Stomach (tissue), 9 donors: ENCODE data around the gene OPRL1. TPM values are rescaled to one million over a fixed set of nuclear protein-coding genes. Genes with fewer than 3 reads are reported as not detected.

Source experiments
- DNase-seq, 2 donors: peaks; one replicate each; pipeline versions ENCODE4 v3.0.0 to v3.0.0-alpha.2; 2013 to 2019
- H3K27ac ChIP-seq, 5 donors: fragments of 200-600 bp in 4 of 5; sonication (generic) in 4 of 5; one replicate each; pipeline ENCODE4 v1.5.1; 2013 to 2019; ENCODE audit warnings: mild to moderate bottlenecking in 1 of 5, moderate library complexity in 1 of 5
- H3K27me3 ChIP-seq, 3 donors: fragments of 200-600 bp; sonication (generic); one replicate each; pipeline ENCODE4 v1.5.1; 2017 to 2019; ENCODE audit warnings: mixed run types in 1 of 3
- H3K36me3 ChIP-seq, 4 donors: fragments of 200-600 bp; sonication (generic); 1 replicate in 3 of 4; 2 replicates in 1 of 4; pipeline ENCODE4 v1.5.1; 2016 to 2019
- H3K4me1 ChIP-seq, 4 donors: fragments of 200-600 bp; sonication (generic); one replicate each; pipeline ENCODE4 v1.5.1; 2016 to 2019
- H3K4me3 ChIP-seq, 4 donors: fragments of 200-600 bp; sonication (generic) in 3 of 4; one replicate each; pipeline ENCODE4 v1.5.1; 2016 to 2019; ENCODE audit warnings: mild to moderate bottlenecking in 1 of 4
- H3K9me3 ChIP-seq, 4 donors: fragments of 200-600 bp; sonication (generic); one replicate each; pipeline ENCODE4 v1.5.1; 2016 to 2019
- EP300 ChIP-seq: sonication (generic); formaldehyde crosslinking; IDR thresholded peaks from one replicate; pipeline ENCODE4 v1.6.1; 2017; ENCODE audit warnings: antibody characterized with exemption
- POLR2A ChIP-seq, 4 donors: fragments of 450-650 bp; IDR thresholded peaks; one replicate each; pipeline ENCODE4 v1.6.1; 2016; ENCODE audit warnings: antibody characterized with exemption in 4 of 4, control low read depth in 2 of 4, mild to moderate bottlenecking in 1 of 4, moderate library complexity in 1 of 4
- POLR2AphosphoS5 ChIP-seq, 3 donors: sonication (generic); formaldehyde crosslinking; IDR thresholded peaks; one replicate each; pipeline ENCODE4 v1.6.1; 2016; ENCODE audit warnings: antibody characterized with exemption in 3 of 3
- WGBS, 5 donors: extraction: QIAGEN DNeasy Blood & Tissue Kit in 3 of 5; methylation state at CpG; one replicate each; pipeline versions ENCODE4 v1.1.5 to v1.1.7; 2013 to 2018; 5-methylcytosine and 5-hydroxymethylcytosine counted together
- intact Hi-C: fragments of 100-400 bp; cut with DNase I; formaldehyde crosslinking; loops from one replicate; pipeline ENCODE4 v1.15.1; 2023; ENCODE audit warnings: low total_unique reads
- polyA plus RNA-seq, 3 donors: library from polyadenylated mRNA; stranded (reverse); fragments of 200-250 nt; gene quantifications; one replicate each; pipeline ENCODE4 v1.2.3, GENCODE V29; 2013
- total RNA-seq, 5 donors: library from RNA; depleted of rRNA; stranded (reverse); fragments of >200 nt; gene quantifications; one replicate each; pipeline versions ENCODE4 v1.1.0 to v1.2.3, GENCODE V29; 2014 to 2016
- TF ChIP-seq, protein P1 (sequence below), 7 experiments: fragments of 450-650 bp in 4 of 7; fragments of 200-600 bp in 3 of 7; sonication (generic) in 3 of 7; IDR thresholded peaks; one replicate each; pipeline ENCODE4 v1.5.1; 2016 to 2019; ENCODE audit warnings: antibody characterized with exemption in 7 of 7, control low read depth in 2 of 7, mild to moderate bottlenecking in 1 of 7
- donor health status: healthy with polysubstance abuse.
- donor health status: Bipolar disorder and iron deficiency.
- donor health status: healthy.

The OPRL1 gene
- total and polyA plus RNA-seq, 8 donors, result 0.18 to 4.7 (median 0.40) TPM; not detected in 4

DNA sequence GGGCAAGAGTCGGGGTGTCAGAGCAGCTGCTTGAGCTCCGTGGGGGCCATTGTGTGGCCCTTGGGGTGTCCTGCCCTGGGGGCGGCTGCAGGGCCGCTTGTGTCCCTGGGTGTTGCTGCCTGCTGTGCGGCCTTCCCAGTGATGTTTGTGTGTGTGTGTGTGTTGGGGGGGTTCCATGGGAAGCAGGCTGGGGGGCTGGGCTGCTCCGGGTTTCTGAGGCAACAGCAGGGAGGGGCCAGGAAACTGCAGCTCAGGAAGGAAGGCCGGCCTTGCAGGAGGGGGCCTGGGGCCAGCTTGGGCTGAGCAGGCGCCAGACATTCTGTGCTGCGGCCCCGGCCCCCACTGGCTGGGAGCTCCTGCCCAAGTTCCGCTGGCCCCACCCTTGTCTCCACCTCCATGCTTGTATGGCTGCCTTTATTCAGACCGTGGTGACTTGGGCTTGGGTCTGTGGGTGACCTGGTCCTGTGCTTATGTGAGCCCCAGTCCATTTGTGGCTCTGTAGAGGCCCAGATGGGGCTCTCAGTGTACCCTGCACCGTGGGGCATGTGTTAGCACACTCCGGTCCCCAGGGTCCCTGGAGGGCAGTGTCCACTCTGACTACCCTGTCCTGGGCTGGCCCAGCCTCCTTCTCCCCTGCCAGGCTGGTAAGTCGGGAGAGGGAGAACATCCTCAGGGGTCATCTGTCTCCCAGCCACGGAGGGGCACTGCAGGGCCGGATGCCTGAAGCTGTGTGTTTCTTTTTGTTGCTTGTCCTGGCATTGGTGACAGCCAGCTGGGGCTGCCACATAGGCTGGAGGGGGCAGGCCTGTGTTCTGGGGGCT, 25.8 kb upstream of the OPRL1 start:
- Histone ChIP-seq H3K4me1 (peaks cover 17 to 34% (median 26%) of the 10 kb centered on the region in 4 donors), H3K9me3 (no peaks in the 10 kb centered on the region), H3K36me3 (no peaks in the 10 kb centered on the region), H3K27ac (peak overlapping the region; percentile 18 to 79 (median 57)), H3K4me3 (no peak overlapping the region), H3K27me3 (peaks cover 12 to 89% (median 57%) of the 10 kb centered on the region in 3 donors)
- TF ChIP-seq, protein P1, sequence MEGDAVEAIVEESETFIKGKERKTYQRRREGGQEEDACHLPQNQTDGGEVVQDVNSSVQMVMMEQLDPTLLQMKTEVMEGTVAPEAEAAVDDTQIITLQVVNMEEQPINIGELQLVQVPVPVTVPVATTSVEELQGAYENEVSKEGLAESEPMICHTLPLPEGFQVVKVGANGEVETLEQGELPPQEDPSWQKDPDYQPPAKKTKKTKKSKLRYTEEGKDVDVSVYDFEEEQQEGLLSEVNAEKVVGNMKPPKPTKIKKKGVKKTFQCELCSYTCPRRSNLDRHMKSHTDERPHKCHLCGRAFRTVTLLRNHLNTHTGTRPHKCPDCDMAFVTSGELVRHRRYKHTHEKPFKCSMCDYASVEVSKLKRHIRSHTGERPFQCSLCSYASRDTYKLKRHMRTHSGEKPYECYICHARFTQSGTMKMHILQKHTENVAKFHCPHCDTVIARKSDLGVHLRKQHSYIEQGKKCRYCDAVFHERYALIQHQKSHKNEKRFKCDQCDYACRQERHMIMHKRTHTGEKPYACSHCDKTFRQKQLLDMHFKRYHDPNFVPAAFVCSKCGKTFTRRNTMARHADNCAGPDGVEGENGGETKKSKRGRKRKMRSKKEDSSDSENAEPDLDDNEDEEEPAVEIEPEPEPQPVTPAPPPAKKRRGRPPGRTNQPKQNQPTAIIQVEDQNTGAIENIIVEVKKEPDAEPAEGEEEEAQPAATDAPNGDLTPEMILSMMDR (IDR thresholded peaks at IDR 0.05), result no peak
- TF ChIP-seq EP300 (no peak), POLR2A (IDR thresholded peaks at IDR 0.05) (no peak), POLR2AphosphoS5 (IDR thresholded peaks at IDR 0.05) (peak in 1 of 3 donors; percentile 9)
- peak in 1 of 2 donors; percentile 86 for DNase-seq
- 30 to 40% (median 37%) methylated on average over 14 to 17 of the region's 17 CpGs for WGBS, 5 donors
- intact Hi-C loops, result no loop called here

- Histone ChIP-seq H3K36me3 (no peaks in the 10 kb centered on the region), H3K27ac (peak overlapping the region; percentile 16 to 79 (median 57)), H3K4me1 (peaks cover 11 to 22% (median 18%) of the 10 kb centered on the region in 4 donors), H3K9me3 (no peaks in the 10 kb centered on the region), H3K27me3 (peaks cover 2 to 75% (median 47%) of the 10 kb centered on the region in 3 donors), H3K4me3 (no peak overlapping the region)
- intact Hi-C loops, result no loop called here
- no peak for DNase-seq
- TF ChIP-seq POLR2A (IDR thresholded peaks at IDR 0.05) (no peak), POLR2AphosphoS5 (IDR thresholded peaks at IDR 0.05) (no peak), EP300 (no peak)
- TF ChIP-seq, protein P1 (IDR thresholded peaks at IDR 0.05), result no peak
- 59 to 84% (median 64%) methylated on average over 2 to 9 of the region's 9 CpGs for WGBS, 5 donors
Measured at GRCh38 chr20:64055396-64055892, 24.4 kb upstream of the OPRL1 start.

DNA sequence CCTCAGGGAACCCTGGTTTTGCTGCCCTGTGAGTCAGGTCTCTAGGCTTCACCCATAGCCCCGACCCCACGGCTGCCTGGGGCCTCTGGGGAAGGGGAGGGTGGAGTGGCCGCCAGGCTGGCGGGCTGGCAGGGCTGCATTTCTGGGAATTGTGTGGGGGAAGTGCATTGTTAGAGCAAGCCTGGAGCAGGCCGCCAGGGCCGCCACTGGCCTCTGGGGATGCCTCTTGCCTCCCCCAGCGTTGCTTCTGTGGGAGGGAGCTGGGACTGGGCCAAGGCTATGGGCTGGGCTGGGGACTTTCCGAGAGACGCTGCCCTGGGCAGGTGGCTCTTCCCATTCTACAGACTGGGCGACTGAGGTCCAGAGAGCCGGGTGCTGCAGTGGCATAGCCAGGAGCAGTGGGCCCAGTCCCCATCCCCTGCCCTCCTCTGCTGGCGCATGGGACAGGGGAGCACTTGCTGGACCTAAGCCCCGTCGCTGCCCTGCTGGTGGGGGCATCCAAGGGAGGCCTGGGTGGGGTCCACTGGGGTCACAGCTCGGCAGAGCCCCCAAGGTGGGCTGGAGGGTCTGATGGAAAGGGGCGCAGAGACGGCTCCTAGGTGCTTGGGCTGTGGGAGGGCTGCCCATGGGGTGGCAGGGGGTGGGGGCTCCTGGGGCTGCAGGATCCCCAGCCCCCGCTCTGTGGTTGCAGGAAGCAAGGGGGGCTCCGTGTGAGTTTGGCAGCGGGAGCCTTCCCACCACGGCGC, 23.8 kb upstream of the OPRL1 start:
- peaks cover 11 to 22% (median 18%) of the 10 kb centered on the region in 4 donors for H3K4me1 ChIP-seq
- peaks cover 0 to 69% (median 41%) of the 10 kb centered on the region in 3 donors for H3K27me3 ChIP-seq
- TF ChIP-seq, protein P1 (IDR thresholded peaks at IDR 0.05), result no peak
- TF ChIP-seq POLR2AphosphoS5 (IDR thresholded peaks at IDR 0.05) (no peak), POLR2A (IDR thresholded peaks at IDR 0.05) (no peak), EP300 (no peak)
- H3K36me3 ChIP-seq, result no peaks in the 10 kb centered on the region
- H3K27ac ChIP-seq, result peak overlapping the region; percentile 16 to 79 (median 57)
- intact Hi-C loops, result no loop called here
- 29 to 68% (median 48%) methylated on average over 7 to 22 of the region's 22 CpGs for WGBS, 5 donors
- H3K9me3 ChIP-seq, result no peaks in the 10 kb centered on the region
- no peak overlapping the region for H3K4me3 ChIP-seq
- peak in 1 of 2 donors; percentile 73 for DNase-seq

DNA sequence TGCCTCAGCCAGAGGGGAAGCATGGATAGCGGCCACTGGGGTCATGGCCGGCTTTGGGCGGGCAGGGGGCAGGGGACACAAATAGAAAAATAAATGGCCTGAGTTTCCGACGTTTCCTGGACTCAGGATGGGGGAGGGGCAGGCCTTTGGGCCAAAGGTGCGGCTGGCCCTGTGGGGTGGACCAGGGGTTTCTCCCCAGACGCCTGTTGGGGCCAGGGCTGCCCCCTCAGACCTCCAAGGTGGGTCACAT, 23.3 kb upstream of the OPRL1 start:
- Histone ChIP-seq H3K4me1 (peaks cover 11 to 22% (median 18%) of the 10 kb centered on the region in 4 donors), H3K27me3 (peaks cover 0 to 64% (median 36%) of the 10 kb centered on the region in 3 donors), H3K36me3 (no peaks in the 10 kb centered on the region), H3K4me3 (no peak overlapping the region), H3K9me3 (no peaks in the 10 kb centered on the region), H3K27ac (peak overlapping the region in 4 of 5 donors; percentile 48 to 79 (median 53))
- no peak for DNase-seq
- intact Hi-C loops, result no loop called here
- 41 to 58% (median 56%) methylated on average over 7 of the region's 7 CpGs for WGBS, 5 donors
- no peak for TF ChIP-seq POLR2AphosphoS5 (IDR thresholded peaks at IDR 0.05)
- TF ChIP-seq, protein P1 (IDR thresholded peaks at IDR 0.05), result no peak
- TF ChIP-seq EP300, result no peak
- no peak for TF ChIP-seq POLR2A (IDR thresholded peaks at IDR 0.05)
